A549 (cell line): ENCODE measurements around the gene DLG2.

Source experiments
- JUN ChIP-seq, 2 experiments: fragments of >200 bp; sonication (Bioruptor Twin); formaldehyde crosslinking; IDR thresholded peaks; 2 replicates in 1 of 2; 3 replicates in 1 of 2; pipeline ENCODE4 v1.6.1; 2016 to 2017
- MYC ChIP-seq: IDR thresholded peaks from 2 replicates; pipeline ENCODE4 v1.6.1; 2012; ENCODE audit warnings: mild to moderate bottlenecking, inconsistent platforms, low read length, improper control_type of control experiment, borderline replicate concordance
- POLR2AphosphoS2 ChIP-seq: conservative IDR thresholded peaks from 2 replicates; pipeline ENCODE4 v1.6.1; 2012; ENCODE audit warnings: low read length, improper control_type of control experiment, inconsistent platforms
- RAD21 ChIP-seq, 2 experiments: fragments of >200 bp in 1 of 2; sonication (Bioruptor Twin) in 1 of 2; formaldehyde crosslinking in 1 of 2; IDR thresholded peaks in 1 of 2; conservative IDR thresholded peaks in 1 of 2; 2 replicates in 1 of 2; 3 replicates in 1 of 2; pipeline ENCODE4 v1.6.1; 2012 to 2018; ENCODE audit warnings: inconsistent platforms in 1 of 2
- ZC3H11A ChIP-seq: fragments of 450-650 bp; IDR thresholded peaks from 2 replicates; pipeline ENCODE4 v1.6.1; 2014; ENCODE audit warnings: antibody characterized with exemption, mild to moderate bottlenecking
- TF ChIP-seq, protein P1 (sequence below): fragments of 450-650 bp; IDR thresholded peaks from 2 replicates; pipeline ENCODE4 v1.6.1; 2014; ENCODE audit warnings: antibody characterized with exemption
- TF ChIP-seq, protein P2 (sequence below): IDR thresholded peaks from 2 replicates; pipeline ENCODE4 v1.6.1; 2012

DNA sequence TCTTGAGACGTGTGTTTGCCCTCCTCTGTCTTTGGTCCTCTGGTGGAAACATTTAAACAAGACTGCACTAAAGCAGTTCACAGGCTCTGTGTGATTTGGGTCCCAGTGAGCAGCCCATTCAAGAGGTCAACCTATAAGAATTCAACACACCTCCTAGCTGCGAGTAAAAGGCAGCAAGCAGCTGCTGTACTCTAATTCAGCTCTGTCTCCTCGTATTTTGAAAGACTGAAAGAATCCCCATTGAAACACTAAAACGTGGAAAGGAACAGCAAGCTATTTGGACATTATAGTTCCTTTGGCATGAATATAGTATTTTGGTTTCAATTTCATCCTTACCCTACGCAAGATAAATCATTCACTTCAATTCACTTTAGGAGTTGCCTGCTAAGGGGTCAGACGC, 1046.7 kb downstream of the DLG2 start:
- TF ChIP-seq, protein P1, sequence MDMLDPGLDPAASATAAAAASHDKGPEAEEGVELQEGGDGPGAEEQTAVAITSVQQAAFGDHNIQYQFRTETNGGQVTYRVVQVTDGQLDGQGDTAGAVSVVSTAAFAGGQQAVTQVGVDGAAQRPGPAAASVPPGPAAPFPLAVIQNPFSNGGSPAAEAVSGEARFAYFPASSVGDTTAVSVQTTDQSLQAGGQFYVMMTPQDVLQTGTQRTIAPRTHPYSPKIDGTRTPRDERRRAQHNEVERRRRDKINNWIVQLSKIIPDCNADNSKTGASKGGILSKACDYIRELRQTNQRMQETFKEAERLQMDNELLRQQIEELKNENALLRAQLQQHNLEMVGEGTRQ, result no peak
- TF ChIP-seq, protein P2, sequence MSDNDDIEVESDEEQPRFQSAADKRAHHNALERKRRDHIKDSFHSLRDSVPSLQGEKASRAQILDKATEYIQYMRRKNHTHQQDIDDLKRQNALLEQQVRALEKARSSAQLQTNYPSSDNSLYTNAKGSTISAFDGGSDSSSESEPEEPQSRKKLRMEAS, result no peak
- TF ChIP-seq ZC3H11A (no peak), RAD21 (conservative IDR thresholded peaks at IDR 0.05 in 1 of 2, IDR thresholded peaks at IDR 0.05 in 1 of 2) (no peak), JUN (IDR thresholded peaks at IDR 0.05) (no peak), MYC (no peak), POLR2AphosphoS2 (no peak)
